K562 (cell line): Measurements from ENCODE around the gene GLIPR2. TPM values are rescaled to one million over a fixed set of nuclear protein-coding genes. Genes with fewer than 3 reads are reported as not detected.

Experiments
- CBX3 ChIP-seq, 2 experiments: IDR thresholded peaks; 1 replicate in 1 of 2; 2 replicates in 1 of 2; pipeline ENCODE4 v1.6.1; 2012; ENCODE audit warnings: inconsistent platforms in 2 of 2, low read length in 2 of 2, borderline replicate concordance in 1 of 2, control low read depth in 1 of 2
- CHD1 ChIP-seq: fragments of 200-600 bp; sonication (generic); IDR thresholded peaks from one replicate; pipeline ENCODE4 v1.6.1; 2012; ENCODE audit warnings: mild to moderate bottlenecking, moderate library complexity, low read length, inconsistent platforms
- CXXC5 ChIP-seq: fragments of 250-450 bp; sonication (Bioruptor Pico); IDR thresholded peaks from 2 replicates; pipeline ENCODE4 v1.8.0; 2022; ENCODE audit warnings: inconsistent platforms, mild to moderate bottlenecking, moderate library complexity
- E2F3 ChIP-seq: fragments of 250-450 bp; sonication (Bioruptor Pico); IDR thresholded peaks from 2 replicates; pipeline ENCODE4 v1.4.0; 2020; ENCODE audit warnings: mild to moderate bottlenecking
- E2F8 ChIP-seq: fragments of 450-650 bp; IDR thresholded peaks from 2 replicates; pipeline ENCODE4 v1.7.1; 2018; ENCODE audit warnings: mild to moderate bottlenecking, low read depth; ENCODE audit not compliant: partially characterized antibody
- POLR2A ChIP-seq: fragments of 450-650 bp; conservative IDR thresholded peaks from 2 replicates; pipeline ENCODE4 v1.6.1; 2016
- REST ChIP-seq, 2 experiments: fragments of 450-650 bp; formaldehyde crosslinking in 1 of 2; IDR thresholded peaks; 2 replicates each; pipeline versions ENCODE4 v1.4.0 to v1.6.1; 2014 to 2020; ENCODE audit warnings: mild to moderate bottlenecking in 2 of 2, borderline replicate concordance in 1 of 2, low read depth in 1 of 2
- RNF2 ChIP-seq: sonication (generic); IDR thresholded peaks from 2 replicates; pipeline ENCODE4 v1.6.1; 2016
- STAT5A ChIP-seq: IDR thresholded peaks from 2 replicates; pipeline ENCODE4 v1.6.1; 2012; ENCODE audit warnings: low read length, inconsistent platforms, borderline replicate concordance
- TFAP4 ChIP-seq: sonication (generic); formaldehyde crosslinking; IDR thresholded peaks from 2 replicates; pipeline ENCODE4 v1.8.0; 2022; ENCODE audit warnings: missing genetic modification reagents, mild to moderate bottlenecking, moderate library complexity, borderline replicate concordance
- THRB ChIP-seq: fragments of 450-650 bp; formaldehyde crosslinking; conservative IDR thresholded peaks from 2 replicates; pipeline ENCODE4 v1.4.0; 2022; ENCODE audit warnings: mild to moderate bottlenecking, missing genetic modification characterization
- ZC3H4 ChIP-seq: sonication (generic); formaldehyde crosslinking; IDR thresholded peaks from 2 replicates; pipeline ENCODE4 v1.9.0; 2021; ENCODE audit warnings: missing genetic modification reagents, borderline replicate concordance
- ZNF274 ChIP-seq: IDR thresholded peaks from 2 replicates; pipeline ENCODE4 v1.6.1; 2011; ENCODE audit warnings: low read depth, mild to moderate bottlenecking, low read length, moderate library complexity, borderline replicate concordance
- polyA plus RNA-seq, 8 experiments: library from polyadenylated mRNA; depleted of rRNA in 4 of 8; stranded (reverse) in 5 of 8; unstranded in 3 of 8; fragments of >200 nt; fragmentation: Nextera tagmentation in 2 of 8; fragmentation: Illumina TruSeq in 1 of 8; extraction: Ambion mirVana in 2 of 8; extraction: Trizol in 1 of 8; gene quantifications; 2 replicates each; pipeline versions ENCODE4 v1.2.1 to v1.2.3, GENCODE V29; 2011 to 2014; ENCODE audit warnings: inconsistent platforms in 1 of 8, missing spikeins in 1 of 8
- total RNA-seq, 7 experiments: library from RNA; depleted of rRNA in 6 of 7; stranded (reverse); fragments of >200 nt in 6 of 7; fragmentation: Illumina TruSeq in 2 of 7; extraction: Trizol in 2 of 7; gene quantifications; 2 replicates each; pipeline versions ENCODE4 v1.2.1 to v1.2.3, GENCODE V29; 2011 to 2021; ENCODE audit warnings: low replicate concordance in 1 of 7

Gene GLIPR2
- total and polyA plus RNA-seq, 9 of the 15 experiments (the other 6 are each of a cell fraction or from before 2014, with no cell fraction given), result 1.4 to 8.8 (median 2.9) TPM

GRCh38 chr9:36190388-36191289 is 54.1 kb downstream of the GLIPR2 start, which contains the start of gene CLTA (continued):
- TF ChIP-seq STAT5A, result no peak
- TF ChIP-seq REST (IDR thresholded peaks at IDR 0.05; ENCODE audit: borderline replicate concordance), result no peak
- no peak for TF ChIP-seq REST (CRISPR knock-in tag; IDR thresholded peaks at IDR 0.05; ENCODE audit: low read depth)
- TF ChIP-seq E2F3 (CRISPR knock-in tag), result no peak
- TF ChIP-seq CHD1, result no peak
- no peak for TF ChIP-seq ZNF274
- TF ChIP-seq THRB (CRISPR knock-in tag), result no peak
- no peak for TF ChIP-seq CBX3 (IDR thresholded peaks at IDR 0.05; ENCODE audit: borderline replicate concordance in 1 of 2, low read length in 2 of 2)
- TF ChIP-seq E2F8, result no peak
- TF ChIP-seq ZC3H4, result no peak
- 0 out of 2 replicates have a peak, but pooled peaks have one; percentile 9 for TF ChIP-seq TFAP4
- TF ChIP-seq POLR2A, result peak; percentile 97
- TF ChIP-seq RNF2, result no peak; the same call in 1 of the 2 replicates
- TF ChIP-seq CXXC5 (CRISPR knock-in tag), result 0 out of 2 replicates have a peak, but pooled peaks have one; percentile 52
